Measurements from ENCODE around the gene HS2ST1. TPM values are rescaled to one million over a fixed set of nuclear protein-coding genes. Genes with fewer than 3 reads are reported as not detected.

Gene HS2ST1
- total RNA-seq, 1 donor from 2014 or later = 13.4 TPM

DNA sequence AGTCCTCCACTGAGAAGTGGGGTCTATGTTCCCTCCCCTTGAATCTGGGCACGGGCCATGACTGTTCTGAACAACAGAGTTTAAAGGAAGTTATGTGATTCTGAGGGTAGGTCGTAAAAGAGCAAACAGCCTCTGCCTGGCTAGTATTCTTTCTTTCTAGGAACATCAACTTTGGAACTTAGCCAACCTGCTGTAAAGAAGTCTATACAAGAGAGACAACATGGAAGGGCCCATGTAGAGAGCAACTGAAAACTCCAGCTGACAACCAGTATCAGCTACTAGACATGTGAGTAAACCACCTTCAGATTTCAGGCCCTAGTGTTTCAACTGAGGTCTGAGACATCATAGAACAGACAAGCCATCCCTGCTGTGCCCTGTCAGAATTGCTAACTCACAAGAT is 8.0 kb upstream of the HS2ST1 start:
- Histone ChIP-seq H3K36me3 (ENCODE audit: control insufficient read depth, insufficient read depth, low read length) (no peaks in the 10 kb centered on the region), H3K27me3 (ENCODE audit: control insufficient read depth, insufficient read depth, low read length) (no peaks in the 10 kb centered on the region), H3K4me3 (ENCODE audit: low read depth, low read length) (no peak overlapping the region)
- TF ChIP-seq, protein P1, sequence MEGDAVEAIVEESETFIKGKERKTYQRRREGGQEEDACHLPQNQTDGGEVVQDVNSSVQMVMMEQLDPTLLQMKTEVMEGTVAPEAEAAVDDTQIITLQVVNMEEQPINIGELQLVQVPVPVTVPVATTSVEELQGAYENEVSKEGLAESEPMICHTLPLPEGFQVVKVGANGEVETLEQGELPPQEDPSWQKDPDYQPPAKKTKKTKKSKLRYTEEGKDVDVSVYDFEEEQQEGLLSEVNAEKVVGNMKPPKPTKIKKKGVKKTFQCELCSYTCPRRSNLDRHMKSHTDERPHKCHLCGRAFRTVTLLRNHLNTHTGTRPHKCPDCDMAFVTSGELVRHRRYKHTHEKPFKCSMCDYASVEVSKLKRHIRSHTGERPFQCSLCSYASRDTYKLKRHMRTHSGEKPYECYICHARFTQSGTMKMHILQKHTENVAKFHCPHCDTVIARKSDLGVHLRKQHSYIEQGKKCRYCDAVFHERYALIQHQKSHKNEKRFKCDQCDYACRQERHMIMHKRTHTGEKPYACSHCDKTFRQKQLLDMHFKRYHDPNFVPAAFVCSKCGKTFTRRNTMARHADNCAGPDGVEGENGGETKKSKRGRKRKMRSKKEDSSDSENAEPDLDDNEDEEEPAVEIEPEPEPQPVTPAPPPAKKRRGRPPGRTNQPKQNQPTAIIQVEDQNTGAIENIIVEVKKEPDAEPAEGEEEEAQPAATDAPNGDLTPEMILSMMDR (IDR thresholded peaks at IDR 0.05; ENCODE audit: insufficient read depth, low read length, poor library complexity, severe bottlenecking) = no peak
- no peak for DNase-seq (ENCODE audit: low read depth)

DNA sequence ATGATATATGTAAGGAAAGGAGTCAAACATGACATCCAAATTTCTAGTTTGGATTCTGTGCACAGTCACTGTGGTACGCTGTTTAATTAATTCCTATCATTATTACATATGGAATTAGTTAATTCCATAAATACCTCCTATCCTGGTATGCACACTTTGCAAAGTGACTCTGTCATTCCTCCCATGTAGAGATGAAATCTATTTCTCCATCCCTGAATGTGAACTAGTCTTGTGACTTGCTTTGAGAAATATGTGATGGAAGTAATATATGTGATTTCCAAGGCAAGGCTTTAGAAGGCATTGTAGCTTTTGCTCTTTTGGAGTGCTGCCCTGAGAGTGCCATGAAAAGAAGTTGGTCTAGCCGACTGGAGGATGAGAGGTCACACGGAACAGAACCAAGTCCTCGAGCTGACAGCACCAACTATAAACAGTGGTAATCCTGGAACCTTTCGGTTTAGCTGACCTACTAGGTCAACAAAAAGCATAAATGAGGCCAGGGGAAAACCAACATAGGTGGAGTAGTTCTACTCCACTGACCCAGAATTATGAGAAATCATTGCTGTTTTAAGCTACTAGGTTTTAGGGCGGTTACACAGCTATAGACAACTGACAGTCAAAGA is 2.0 kb upstream of the HS2ST1 start:
- DNase-seq (ENCODE audit: low read depth) = no peak
- Histone ChIP-seq H3K4me3 (ENCODE audit: low read depth, low read length) (peak overlapping the region; percentile 84), H3K36me3 (ENCODE audit: control insufficient read depth, insufficient read depth, low read length) (no peaks in the 10 kb centered on the region), H3K27me3 (ENCODE audit: control insufficient read depth, insufficient read depth, low read length) (no peaks in the 10 kb centered on the region)
- TF ChIP-seq, protein P1 (IDR thresholded peaks at IDR 0.05; ENCODE audit: insufficient read depth, low read length, poor library complexity, severe bottlenecking) = no peak

DNA sequence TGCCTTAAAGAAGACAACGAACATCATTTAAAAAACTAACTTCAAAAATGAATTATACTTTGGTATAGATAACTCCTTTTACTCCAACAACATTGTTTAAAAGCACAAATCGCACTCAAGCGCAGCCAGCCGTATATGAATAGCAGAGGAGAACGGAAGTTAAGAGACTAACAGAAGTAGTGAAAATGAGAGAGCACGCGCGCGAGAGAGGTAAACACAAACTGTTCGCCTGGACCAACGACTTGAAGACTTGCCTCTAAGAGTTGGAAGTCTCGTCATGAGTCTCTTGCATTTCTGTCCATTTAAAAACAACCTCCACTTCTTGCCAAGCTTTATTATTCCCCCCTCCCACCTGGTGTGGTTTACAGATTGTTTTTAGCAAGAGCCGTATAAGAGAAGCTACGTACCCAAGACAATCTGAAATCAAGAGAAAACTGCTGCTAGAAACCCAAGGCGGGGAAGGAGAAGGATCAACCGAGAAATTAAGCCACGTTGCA is 988 bp upstream of the HS2ST1 start:
- DNase-seq (ENCODE audit: low read depth) = no peak
- Histone ChIP-seq H3K4me3 (ENCODE audit: low read depth, low read length) (peak overlapping the region; percentile 84), H3K27me3 (ENCODE audit: control insufficient read depth, insufficient read depth, low read length) (no peaks in the 10 kb centered on the region), H3K36me3 (ENCODE audit: control insufficient read depth, insufficient read depth, low read length) (no peaks in the 10 kb centered on the region)
- TF ChIP-seq, protein P1 (IDR thresholded peaks at IDR 0.05; ENCODE audit: insufficient read depth, low read length, poor library complexity, severe bottlenecking) = no peak

DNA sequence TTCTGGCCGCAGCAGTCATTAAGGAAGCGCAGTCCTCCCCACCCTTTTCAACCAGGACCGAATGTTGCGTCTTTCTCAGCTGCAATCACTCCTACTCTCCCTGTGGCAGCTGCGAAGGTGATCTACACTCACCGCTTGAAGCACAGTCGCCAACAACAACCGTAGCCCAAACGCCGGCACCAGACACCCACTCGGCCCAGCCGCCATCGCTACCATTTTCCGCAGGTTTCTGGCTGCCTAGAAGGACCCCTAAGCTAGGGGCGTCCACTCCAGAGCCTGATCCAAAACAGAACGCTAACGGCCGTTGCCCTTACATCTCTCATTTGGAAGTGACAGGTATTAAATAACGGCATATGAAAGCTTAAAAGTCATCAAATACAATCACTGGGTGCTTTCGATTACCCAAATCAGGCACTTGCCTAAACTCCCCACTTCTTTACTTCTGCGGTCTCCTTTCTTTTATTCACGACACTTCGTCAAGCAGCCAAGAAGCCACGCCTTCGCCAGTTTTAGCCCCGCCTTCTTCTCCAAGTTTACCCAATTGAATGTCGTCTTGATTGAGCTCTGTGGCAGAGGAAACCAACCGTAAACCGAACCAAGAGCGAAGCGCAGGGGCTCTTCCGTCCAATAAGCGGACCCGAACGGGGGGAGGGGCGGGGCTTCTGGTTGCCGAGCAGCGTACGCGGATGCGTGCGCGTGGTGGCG is 387 bp upstream of the HS2ST1 start, which contains the start of gene SELENOF:
Gene SELENOF (minus strand): TSS at position 231 of the 705 bp plus-strand sequence. CDS start 15 bp downstream, at position 216.
- H3K4me3 ChIP-seq (ENCODE audit: low read depth, low read length) = peak within 1 kb of the TSS; percentile 93
- TF ChIP-seq, protein P1 (IDR thresholded peaks at IDR 0.05; ENCODE audit: insufficient read depth, low read length, poor library complexity, severe bottlenecking) = no peak

DNA sequence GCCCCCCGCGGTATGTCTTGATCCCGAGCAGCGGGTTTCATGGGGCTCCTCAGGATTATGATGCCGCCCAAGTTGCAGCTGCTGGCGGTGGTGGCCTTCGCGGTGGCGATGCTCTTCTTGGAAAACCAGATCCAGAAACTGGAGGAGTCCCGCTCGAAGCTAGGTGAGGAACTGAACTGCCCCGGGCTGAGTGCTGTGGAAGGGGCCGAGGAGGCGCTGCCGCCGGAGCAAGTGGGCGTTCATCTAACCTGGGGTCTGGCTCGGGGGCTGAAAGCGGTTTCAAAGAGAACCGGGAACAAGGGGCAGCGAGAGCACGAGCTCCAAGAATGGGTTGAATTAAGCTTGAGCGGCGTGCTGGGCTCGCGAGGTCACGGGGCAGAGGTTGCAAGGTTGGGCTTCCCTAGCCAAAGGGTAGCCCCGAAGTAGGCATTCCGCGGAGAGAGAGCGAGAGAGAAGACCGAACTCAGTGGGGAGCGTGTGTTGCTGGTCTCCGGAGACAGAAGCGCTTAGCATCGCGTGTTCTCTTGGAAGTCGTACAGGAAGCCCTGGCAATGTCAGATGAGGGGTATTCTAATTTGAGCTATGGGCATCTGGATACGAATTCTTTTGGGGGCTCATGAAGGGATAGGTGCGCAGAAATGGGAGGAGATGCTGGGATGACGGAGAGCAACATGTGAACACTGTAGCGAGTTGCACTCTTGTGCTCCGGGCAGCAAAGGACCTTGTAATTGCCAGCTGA is 732 bp downstream of the HS2ST1 start:
- H3K4me3 ChIP-seq (ENCODE audit: low read depth, low read length) = peak overlapping the region; percentile 93
- H3K27me3 ChIP-seq (ENCODE audit: control insufficient read depth, insufficient read depth, low read length) = no peaks in the 10 kb centered on the region
- H3K36me3 ChIP-seq (ENCODE audit: control insufficient read depth, insufficient read depth, low read length) = no peaks in the 10 kb centered on the region
- TF ChIP-seq, protein P1 (IDR thresholded peaks at IDR 0.05; ENCODE audit: insufficient read depth, low read length, poor library complexity, severe bottlenecking) = no peak
- no peak for DNase-seq (ENCODE audit: low read depth)

More for the DNA sequence above, 387 bp upstream of the HS2ST1 start, which contains the start of gene SELENOF:
- H3K27me3 ChIP-seq (ENCODE audit: control insufficient read depth, insufficient read depth, low read length) = no peaks in the 10 kb centered on the region
- no peaks in the 10 kb centered on the region for H3K36me3 ChIP-seq (ENCODE audit: control insufficient read depth, insufficient read depth, low read length)
- DNase-seq (ENCODE audit: low read depth) = peak; percentile 100
